HepG2 (cell line): ENCODE data around the gene CMTM4. TPM values are rescaled to one million over a fixed set of nuclear protein-coding genes. Genes with fewer than 3 reads are reported as not detected.

ENCODE experiments used
- AGO2 ChIP-seq: fragments of 200-400 bp; formaldehyde crosslinking; optimal IDR thresholded peaks from 2 replicates; pipeline ENCODE3; 2017; ENCODE audit warnings: mild to moderate bottlenecking, low read depth, low read length, moderate library complexity
- BATF2 ChIP-seq: sonication (generic); formaldehyde crosslinking; IDR thresholded peaks from 2 replicates; pipeline ENCODE4 v1.8.0; 2022; ENCODE audit warnings: mild to moderate bottlenecking, missing genetic modification reagents, moderate library complexity
- CBX5 ChIP-seq: sonication (generic); formaldehyde crosslinking; IDR thresholded peaks from 2 replicates; pipeline ENCODE4 v1.4.0; 2020; ENCODE audit warnings: missing genetic modification reagents, borderline replicate concordance
- CERS6 ChIP-seq: sonication (generic); formaldehyde crosslinking; IDR thresholded peaks from 2 replicates; pipeline ENCODE4 v1.5.0; 2020; ENCODE audit warnings: missing genetic modification reagents
- GABPB1 ChIP-seq: IDR thresholded peaks from 2 replicates; pipeline ENCODE4 v1.6.1; 2016; ENCODE audit warnings: mild to moderate bottlenecking, missing genetic modification reagents, moderate library complexity, missing compliant biosample characterization
- HDAC1 ChIP-seq: sonication (generic); formaldehyde crosslinking; IDR thresholded peaks from 2 replicates; pipeline ENCODE4 v1.5.1; 2020; ENCODE audit warnings: mild to moderate bottlenecking, missing genetic modification reagents
- HINFP ChIP-seq: sonication (generic); formaldehyde crosslinking; IDR thresholded peaks from 2 replicates; pipeline ENCODE4 v1.4.0; 2020; ENCODE audit warnings: low read depth, mild to moderate bottlenecking, missing genetic modification reagents
- KDM5A ChIP-seq: fragments of 200-600 bp; sonication (generic); IDR thresholded peaks from 2 replicates; pipeline ENCODE4 v1.7.0; 2018; ENCODE audit warnings: antibody characterized with exemption, mild to moderate bottlenecking, low read length, borderline replicate concordance
- NFYB ChIP-seq: sonication (generic); formaldehyde crosslinking; IDR thresholded peaks from 2 replicates; pipeline ENCODE4 v1.4.0; 2020; ENCODE audit warnings: missing genetic modification reagents
- NR2C2 ChIP-seq: sonication (generic); formaldehyde crosslinking; IDR thresholded peaks from 2 replicates; pipeline ENCODE4 v1.4.0; 2020; ENCODE audit warnings: missing genetic modification reagents, mild to moderate bottlenecking, moderate library complexity, borderline replicate concordance
- NRL ChIP-seq: sonication (generic); formaldehyde crosslinking; IDR thresholded peaks from 2 replicates; pipeline ENCODE4 v1.5.0; 2020; ENCODE audit warnings: missing genetic modification reagents, mild to moderate bottlenecking, moderate library complexity, borderline replicate concordance
- PRDM15 ChIP-seq: sonication (generic); formaldehyde crosslinking; IDR thresholded peaks from 2 replicates; pipeline ENCODE4 v1.4.0; 2020; ENCODE audit warnings: missing genetic modification reagents
- REPIN1 ChIP-seq: sonication (generic); formaldehyde crosslinking; IDR thresholded peaks from 2 replicates; pipeline ENCODE4 v1.8.0; 2022; ENCODE audit warnings: missing genetic modification reagents, low read depth, mild to moderate bottlenecking, borderline replicate concordance
- RFX5 ChIP-seq: IDR thresholded peaks from 2 replicates; pipeline ENCODE4 v1.6.1; 2011; ENCODE audit warnings: low read depth, low read length, improper control_type of control experiment
- SRF ChIP-seq: IDR thresholded peaks from 2 replicates; pipeline ENCODE4 v1.6.1; 2011; ENCODE audit warnings: mild to moderate bottlenecking, low read depth, low read length, moderate library complexity
- STAG1 ChIP-seq: sonication (generic); formaldehyde crosslinking; IDR thresholded peaks from 2 replicates; pipeline ENCODE4 v1.4.0; 2020; ENCODE audit warnings: missing genetic modification reagents
- ZNF3 ChIP-seq: IDR thresholded peaks from 2 replicates; pipeline ENCODE4 v1.7.0; 2017; ENCODE audit warnings: inconsistent platforms
- ZNF33B ChIP-seq: sonication (generic); formaldehyde crosslinking; IDR thresholded peaks from 2 replicates; pipeline ENCODE4 v1.5.1; 2020; ENCODE audit warnings: mild to moderate bottlenecking, missing genetic modification reagents
- ZNF563 ChIP-seq: sonication (generic); formaldehyde crosslinking; IDR thresholded peaks from 2 replicates; pipeline ENCODE4 v1.8.0; 2022; ENCODE audit warnings: mild to moderate bottlenecking, moderate library complexity, missing genetic modification reagents
- ZNF597 ChIP-seq: sonication (generic); formaldehyde crosslinking; IDR thresholded peaks from 2 replicates; pipeline ENCODE4 v1.5.0; 2020; ENCODE audit warnings: missing genetic modification reagents
- ZNF883 ChIP-seq: sonication (generic); formaldehyde crosslinking; IDR thresholded peaks from 2 replicates; pipeline ENCODE4 v1.5.1; 2020; ENCODE audit warnings: mild to moderate bottlenecking, missing genetic modification reagents; ENCODE audit errors: not compliant biosample characterization
- polyA plus RNA-seq, 8 experiments: library from polyadenylated mRNA; depleted of rRNA in 3 of 8; stranded (reverse) in 7 of 8; unstranded in 1 of 8; fragments of >200 nt; fragmentation: Illumina TruSeq in 4 of 8; extraction: Trizol in 4 of 8; gene quantifications; 2 replicates each; pipeline versions ENCODE4 v1.2.1 to v1.2.3, GENCODE V29; 2011 to 2016; ENCODE audit warnings: low read depth in 4 of 8, missing spikeins in 1 of 8, mixed read lengths in 1 of 8; ENCODE audit not compliant: insufficient read depth in 1 of 8
- total RNA-seq, 5 experiments: library from RNA; depleted of rRNA; stranded (reverse); fragments of >200 nt; fragmentation: Illumina TruSeq; extraction: Trizol; gene quantifications; 2 replicates each; pipeline ENCODE4 v1.2.3, GENCODE V29; 2016; ENCODE audit warnings: low read depth in 1 of 5

The CMTM4 gene
- total and polyA plus RNA-seq, 2 of the 13 experiments (the other 11 are each of a cell fraction or from before 2014, with no cell fraction given), result 32.0 to 36.3 TPM

GRCh38 chr16:66604376-66605176 is 92.0 kb downstream of the CMTM4 start, which contains the start of gene CMTM3 (continued):
- 0 out of 2 replicates have a peak, but pooled peaks have one; percentile 25 for TF ChIP-seq HDAC1 (CRISPR knock-in tag)
- TF ChIP-seq ZNF3 (CRISPR knock-in tag), result no peak
- no peak for TF ChIP-seq REPIN1
- TF ChIP-seq GABPB1, result peak; percentile 53
- TF ChIP-seq STAG1, result peak; percentile 40
- no peak for TF ChIP-seq BATF2
- TF ChIP-seq HINFP (CRISPR knock-in tag), result no peak
- TF ChIP-seq CERS6 (CRISPR knock-in tag), result no peak
- no peak for TF ChIP-seq SRF
- 0 out of 2 replicates have a peak, but pooled peaks have one; percentile 23 for TF ChIP-seq NR2C2 (CRISPR knock-in tag)
- peak; percentile 59 for TF ChIP-seq ZNF883 (CRISPR knock-in tag)
- TF ChIP-seq NRL, result 0 out of 2 replicates have a peak, but pooled peaks have one; percentile 1
- no peak for TF ChIP-seq AGO2
- no peak for TF ChIP-seq ZNF597
- TF ChIP-seq ZNF563 (CRISPR knock-in tag), result no peak; the same call in 1 of the 2 replicates
- TF ChIP-seq KDM5A, result no peak; the same call in 1 of the 2 replicates
- no peak for TF ChIP-seq PRDM15 (CRISPR knock-in tag)
- no peak for TF ChIP-seq RFX5
- TF ChIP-seq NFYB (CRISPR knock-in tag), result no peak
- TF ChIP-seq ZNF33B (CRISPR knock-in tag), result peak; percentile 67; the same call in 1 of the 2 replicates
- no peak for TF ChIP-seq CBX5 (CRISPR knock-in tag)
